DOHH2 (cell line): ENCODE measurements around the gene CDH4.

Experiments used
- H3F3A ChIP-seq: fragments of 200-600 bp; sonication (generic), shearing (Covaris generic); 2 replicates; pipeline ENCODE4 v1.6.0; 2016; ENCODE audit warnings: antibody characterized with exemption, mild to moderate bottlenecking; ENCODE audit not compliant: control insufficient read depth, insufficient read depth
- H3K27ac ChIP-seq: fragments of 200-600 bp; sonication (generic); 2 replicates; pipeline ENCODE4 v1.5.1; 2014; ENCODE audit warnings: low read depth, mild to moderate bottlenecking, low read length, moderate library complexity
- H3K27me3 ChIP-seq: fragments of 200-600 bp; sonication (generic); 2 replicates; pipeline ENCODE4 v1.6.1; 2014; ENCODE audit warnings: mild to moderate bottlenecking, low read length, mixed read lengths; ENCODE audit not compliant: control insufficient read depth
- H3K36me3 ChIP-seq: fragments of 200-600 bp; sonication (generic); 2 replicates; pipeline ENCODE4 v1.6.1; 2014; ENCODE audit warnings: mild to moderate bottlenecking, low read length, moderate library complexity, mixed read lengths; ENCODE audit not compliant: control insufficient read depth
- H3K4me1 ChIP-seq: fragments of 200-600 bp; sonication (generic); 2 replicates; pipeline ENCODE4 v1.6.1; 2014; ENCODE audit warnings: mild to moderate bottlenecking, low read length, mixed read lengths; ENCODE audit not compliant: control insufficient read depth
- H3K4me2 ChIP-seq: fragments of 200-600 bp; sonication (generic); 2 replicates; pipeline ENCODE4 v1.6.0; 2014; ENCODE audit warnings: mild to moderate bottlenecking, low read length, moderate library complexity
- H3K4me3 ChIP-seq: fragments of 200-600 bp; sonication (generic); 2 replicates; pipeline ENCODE4 v1.5.1; 2014; ENCODE audit warnings: mild to moderate bottlenecking, low read length, mixed read lengths
- H3K79me2 ChIP-seq: fragments of 200-600 bp; sonication (generic); 2 replicates; pipeline ENCODE4 v1.6.1; 2014; ENCODE audit warnings: mild to moderate bottlenecking, low read length, mixed read lengths; ENCODE audit not compliant: control insufficient read depth
- H3K9me2 ChIP-seq: fragments of 200-600 bp; sonication (generic); replicated peaks from 2 replicates; pipeline ENCODE4 v1.6.1; 2014; ENCODE audit warnings: mild to moderate bottlenecking, low read length, mixed read lengths; ENCODE audit not compliant: control insufficient read depth
- H3K9me3 ChIP-seq: fragments of 200-600 bp; sonication (generic); 2 replicates; pipeline ENCODE4 v1.6.1; 2014; ENCODE audit warnings: antibody characterized with exemption, low read length, mixed read lengths; ENCODE audit not compliant: control insufficient read depth, insufficient read depth
- H4K20me1 ChIP-seq: fragments of 200-600 bp; sonication (generic); 2 replicates; pipeline ENCODE4 v1.6.0; 2014; ENCODE audit warnings: low read depth, mild to moderate bottlenecking, antibody characterized with exemption, low read length, moderate library complexity; ENCODE audit not compliant: control insufficient read depth, insufficient read depth
- CTCF ChIP-seq: fragments of 200-600 bp; sonication (generic); IDR thresholded peaks from one replicate; pipeline ENCODE4 v1.5.1; 2014; ENCODE audit warnings: antibody characterized with exemption, mild to moderate bottlenecking, low read depth, low read length; ENCODE audit not compliant: poor library complexity, severe bottlenecking
- EZH2phosphoT487 ChIP-seq: fragments of 200-600 bp; sonication (generic); IDR thresholded peaks from 2 replicates; pipeline ENCODE4 v1.6.1; 2017; ENCODE audit warnings: borderline replicate concordance, mild to moderate bottlenecking, antibody characterized with exemption, low read length, moderate library complexity, mixed read lengths

Gene CDH4

GRCh38 chr20:61719691-61720347, 467.8 kb downstream of the CDH4 start:
- Histone ChIP-seq H3K27me3 (no peaks in the 10 kb centered on the region), H3K36me3 (no peaks in the 10 kb centered on the region), H3K4me1 (no peaks in the 10 kb centered on the region), H3K79me2 (no peaks in the 10 kb centered on the region), H3K4me3 (no peak overlapping the region), H4K20me1 (no peaks in the 10 kb centered on the region), H3F3A (no peaks in the 10 kb centered on the region), H3K9me3 (no peaks in the 10 kb centered on the region), H3K27ac (no peak overlapping the region), H3K4me2 (no peak overlapping the region), H3K9me2 (no peaks in the 10 kb centered on the region)
- TF ChIP-seq EZH2phosphoT487: no peak

- no peaks in the 10 kb centered on the region for H3F3A ChIP-seq
- no peaks in the 10 kb centered on the region for H3K36me3 ChIP-seq
- no peak for TF ChIP-seq EZH2phosphoT487
- no peak for TF ChIP-seq CTCF
- no peaks in the 10 kb centered on the region for H3K9me3 ChIP-seq
- H3K27me3 ChIP-seq: no peaks in the 10 kb centered on the region
- no peak overlapping the region for H3K4me2 ChIP-seq
- no peak overlapping the region for H3K27ac ChIP-seq
- no peaks in the 10 kb centered on the region for H4K20me1 ChIP-seq
- no peaks in the 10 kb centered on the region for H3K4me1 ChIP-seq
- no peaks in the 10 kb centered on the region for H3K79me2 ChIP-seq
- no peak overlapping the region for H3K4me3 ChIP-seq
- H3K9me2 ChIP-seq: no peaks in the 10 kb centered on the region
Observed at GRCh38 chr20:61720348-61720696, 468.3 kb downstream of the CDH4 start.

GRCh38 chr20:61722146-61722678, 470.2 kb downstream of the CDH4 start:
- Histone ChIP-seq H3F3A (no peaks in the 10 kb centered on the region), H3K27ac (no peak overlapping the region), H3K27me3 (no peaks in the 10 kb centered on the region), H3K79me2 (no peaks in the 10 kb centered on the region), H3K4me2 (no peak overlapping the region), H4K20me1 (no peaks in the 10 kb centered on the region), H3K4me1 (no peaks in the 10 kb centered on the region), H3K4me3 (no peak overlapping the region), H3K9me3 (no peaks in the 10 kb centered on the region), H3K9me2 (no peaks in the 10 kb centered on the region), H3K36me3 (no peaks in the 10 kb centered on the region)
- TF ChIP-seq EZH2phosphoT487 (no peak), CTCF (no peak)

- H3K27me3 ChIP-seq: no peaks in the 10 kb centered on the region
- no peaks in the 10 kb centered on the region for H3F3A ChIP-seq
- no peaks in the 10 kb centered on the region for H3K4me1 ChIP-seq
- no peaks in the 10 kb centered on the region for H3K9me2 ChIP-seq
- no peak for TF ChIP-seq EZH2phosphoT487
- no peak for TF ChIP-seq CTCF
- H3K9me3 ChIP-seq: no peaks in the 10 kb centered on the region
- no peaks in the 10 kb centered on the region for H3K36me3 ChIP-seq
- no peaks in the 10 kb centered on the region for H3K79me2 ChIP-seq
- H3K27ac ChIP-seq: no peak overlapping the region
- no peaks in the 10 kb centered on the region for H4K20me1 ChIP-seq
- H3K4me2 ChIP-seq: no peak overlapping the region
- no peak overlapping the region for H3K4me3 ChIP-seq
Observed at GRCh38 chr20:61723529-61724257, 471.6 kb downstream of the CDH4 start.
